HEK293T (cell line): Measurements from ENCODE around the gene MIGA2.

Experiments used
- BHLHE40 ChIP-seq: fragments of 450-650 bp; IDR thresholded peaks from 2 replicates; pipeline ENCODE4 v1.6.1; 2016; ENCODE audit warnings: mild to moderate bottlenecking, moderate library complexity, borderline replicate concordance
- LEF1 ChIP-seq: fragments of 450-650 bp; IDR thresholded peaks from 2 replicates; pipeline ENCODE4 v1.6.1; 2017; ENCODE audit warnings: mild to moderate bottlenecking, borderline replicate concordance
- PKNOX1 ChIP-seq: fragments of 450-650 bp; IDR thresholded peaks from 2 replicates; pipeline ENCODE4 v1.6.1; 2016
- SUZ12 ChIP-seq: fragments of 450-650 bp; IDR thresholded peaks from 2 replicates; pipeline ENCODE4 v1.6.1; 2016; ENCODE audit warnings: mild to moderate bottlenecking

- TF ChIP-seq SUZ12 (no peak), BHLHE40 (no peak), PKNOX1 (no peak), LEF1 (no peak)
Observed at GRCh38 chr9:129081388-129081904, 45.0 kb downstream of the MIGA2 start.
